ENCODE data around the gene ZKSCAN1.

GRCh38 chr7:100089458-100090196 is 74.2 kb downstream of the ZKSCAN1 start:
- TF ChIP-seq CTCF (IDR thresholded peaks at IDR 0.05; ENCODE audit: low read length): no peak
- TF ChIP-seq EZH2 (IDR thresholded peaks at IDR 0.05; ENCODE audit: borderline replicate concordance, low read length): no peak

Data from OCI-LY1 (cell line).